ENCODE data around the gene CD55. TPM values are rescaled to one million over a fixed set of nuclear protein-coding genes. Genes with fewer than 3 reads are reported as not detected.

Gene CD55
- polyA plus RNA-seq, 1 of the 3 experiments (the other 2 are of a cell fraction), result 10.4 TPM

- TF ChIP-seq RFX5 (IDR thresholded peaks at IDR 0.05; ENCODE audit: low read length), result no peak
Observed at GRCh38 chr1:207284209-207284897, 37.1 kb upstream of the CD55 start (continued).

GRCh38 chr1:207286786-207287468 is 34.6 kb upstream of the CD55 start:
- 11% methylated on average over 2 of the region's 2 CpGs for WGBS (ENCODE audit: low lambda C conversion rate)
- CTCF ChIA-PET, result no interaction called here
- DNase-seq, result no peak
- Histone ChIP-seq H3K36me3 (replicated peaks in 1 of 2; ENCODE audit: control insufficient read depth in 1 of 2, insufficient read depth in 2 of 2, low read length in 1 of 2) (no peaks in the 10 kb centered on the region), H3K4me3 (ENCODE audit: low read depth in 2 of 2, low read length in 1 of 2) (no peak overlapping the region), H2AFZ (ENCODE audit: low read depth) (no peak overlapping the region), H3K9me3 (no peaks in the 10 kb centered on the region), H3K27me3 (ENCODE audit: insufficient read depth) (no peaks in the 10 kb centered on the region), H3K79me2 (ENCODE audit: insufficient read depth) (no peaks in the 10 kb centered on the region), H3K4me1 (ENCODE audit: control insufficient read depth in 1 of 2, insufficient read depth in 2 of 2, low read depth in 1 of 2, low read length in 1 of 2) (no peaks in the 10 kb centered on the region; a peak in 1 of 4 replicates), H3K27ac (ENCODE audit: low read depth in 2 of 2, low read length in 1 of 2) (no peak overlapping the region), H3K9me2 (no peaks in the 10 kb centered on the region), H3F3A (replicated peaks; ENCODE audit: insufficient read depth) (no peaks in the 10 kb centered on the region), H3K9ac (no peak overlapping the region), H3K4me2 (no peak overlapping the region), H4K20me1 (ENCODE audit: insufficient read depth) (no peaks in the 10 kb centered on the region)
- POLR2A ChIA-PET, result no interaction called here
- TF ChIP-seq FOSL2 (IDR thresholded peaks at IDR 0.05; ENCODE audit: borderline replicate concordance, low read depth) (no peak), ZBTB33 (IDR thresholded peaks at IDR 0.05; ENCODE audit: borderline replicate concordance, low read depth) (no peak), USF1 (IDR thresholded peaks at IDR 0.05; ENCODE audit: borderline replicate concordance, low read depth) (no peak), JUND (IDR thresholded peaks at IDR 0.05) (no peak), TEAD4 (IDR thresholded peaks at IDR 0.05; ENCODE audit: borderline replicate concordance, insufficient read depth) (no peak), NRF1 (IDR thresholded peaks at IDR 0.05; ENCODE audit: low read depth, low read length) (no peak), NFIC (IDR thresholded peaks at IDR 0.05; ENCODE audit: borderline replicate concordance) (no peak), TCF12 (IDR thresholded peaks at IDR 0.05) (no peak), SMC3 (IDR thresholded peaks at IDR 0.05; ENCODE audit: low read depth, low read length) (no peak), TAF1 (IDR thresholded peaks at IDR 0.05; ENCODE audit: borderline replicate concordance, low read depth, low read length) (no peak), RCOR1 (IDR thresholded peaks at IDR 0.05; ENCODE audit: low read length) (no peak), FOXJ3 (CRISPR knock-in tag; IDR thresholded peaks at IDR 0.05) (no peak), IRF3 (IDR thresholded peaks at IDR 0.05; ENCODE audit: low read depth, low read length) (no peak), MAX (IDR thresholded peaks at IDR 0.05; ENCODE audit: low read depth) (no peak), PBX3 (IDR thresholded peaks at IDR 0.05) (no peak)
